Measurements from ENCODE around the gene FXYD7.
"Not testable (repeated sequence)": the region's sequence is repeated elsewhere in the genome, so short reads cannot be mapped to it uniquely, and the experiment has no call there.

Gene FXYD7

GRCh38 chr19:35165200-35166058 is 22.4 kb downstream of the FXYD7 start:
- no peak for DNase-seq (ENCODE audit: low read depth)

GRCh38 chr19:35166100-35167063 is 23.3 kb downstream of the FXYD7 start:
- DNase-seq (ENCODE audit: low read depth): no peak

- no peak for DNase-seq (ENCODE audit: low read depth)
Measured at GRCh38 chr19:35167251-35168119, 24.4 kb downstream of the FXYD7 start.

GRCh38 chr19:35168196-35168595 is 25.1 kb downstream of the FXYD7 start:
- DNase-seq (ENCODE audit: low read depth): no peak

GRCh38 chr19:35169221-35169995 is 26.4 kb downstream of the FXYD7 start:
- DNase-seq (ENCODE audit: low read depth): no peak

GRCh38 chr19:35170359-35171061 is 27.5 kb downstream of the FXYD7 start:
- DNase-seq (ENCODE audit: low read depth): no peak

GRCh38 chr19:35171730-35172129 is 28.7 kb downstream of the FXYD7 start:
- DNase-seq (ENCODE audit: low read depth): no peak

GRCh38 chr19:35174226-35174625 is 31.2 kb downstream of the FXYD7 start:
- DNase-seq (ENCODE audit: low read depth): no peak

- DNase-seq (ENCODE audit: low read depth): no peak
Measured at GRCh38 chr19:35176181-35176570, 33.1 kb downstream of the FXYD7 start.

- DNase-seq (ENCODE audit: low read depth): no peak
Measured at GRCh38 chr19:35177377-35178274, 34.6 kb downstream of the FXYD7 start.

- no peak for DNase-seq (ENCODE audit: low read depth)
Measured at GRCh38 chr19:35178701-35179100, 35.6 kb downstream of the FXYD7 start.

- no peak for DNase-seq (ENCODE audit: low read depth)
Measured at GRCh38 chr19:35179830-35180229, 36.8 kb downstream of the FXYD7 start.

- no peak for DNase-seq (ENCODE audit: low read depth)
Measured at GRCh38 chr19:35181387-35181786, 38.3 kb downstream of the FXYD7 start.

- no peak for DNase-seq (ENCODE audit: low read depth)
Measured at GRCh38 chr19:35184267-35184666, 41.2 kb downstream of the FXYD7 start.

- no peak for DNase-seq (ENCODE audit: low read depth)
Measured at GRCh38 chr19:35184884-35185283, 41.8 kb downstream of the FXYD7 start.

GRCh38 chr19:35194012-35194984 is 51.2 kb downstream of the FXYD7 start:
- no peak for DNase-seq (ENCODE audit: low read depth)

GRCh38 chr19:35195830-35196229 is 52.8 kb downstream of the FXYD7 start:
- DNase-seq (ENCODE audit: low read depth): no peak

GRCh38 chr19:35196861-35197260 is 53.8 kb downstream of the FXYD7 start:
- DNase-seq (ENCODE audit: low read depth): not testable (repeated sequence)

All from T follicular helper cell (primary cell).